Heart left ventricle (tissue), 13 donors: ENCODE results near the gene NFS1.
"Not testable (repeated sequence)": the region's sequence is repeated elsewhere in the genome, so short reads cannot be mapped to it uniquely, and the experiment has no call there.

Experiments used
- POLR2A ChIP-seq, 2 donors: fragments of 450-650 bp; IDR thresholded peaks; one replicate each; pipeline ENCODE4 v1.6.1; 2017; ENCODE audit warnings: antibody characterized with exemption in 2 of 2, mild to moderate bottlenecking in 2 of 2, moderate library complexity in 2 of 2
- TF ChIP-seq, protein P1 (sequence below), 12 donors: fragments of 200-600 bp; sonication (generic) in 4 of 12; IDR thresholded peaks; one replicate each; pipeline versions ENCODE4 v1.5.0 to v1.8.0; 2018 to 2022; ENCODE audit warnings: antibody characterized with exemption in 12 of 12, mild to moderate bottlenecking in 5 of 12
- donor health status: ischemic (EF 13 %, LVEDD 7.1; RV severe dilation, severe dysfunction).
- donor health status: DM: no; HTN: yes; CAD: no.
- donor health status: DM: no; HTN: no; CAD: no.
- donor health status: ischemic (EF 25% LVEDD 6.9; RV normal size, moderate dysfunction).
- donor health status: ischemic (EF 25% LVEDD 5.7; RV mildly dilated, moderate dysfunction).
- donor health status: ischemic (EF 35%, LVEDD 5.7; RV mildly dilated, moderate dysfunction).
- donor health status: nonischemic (EF 11% LVEDD 7.7; RV severe dilation, severe dysfunction).
- donor health status: DM: yes; HTN: yes; CAD: no.
- donor health status: PGD.
- donor health status: ischemic (EF 29% LVEDD 5.4; RV normal size, mild dysfunction).
- donor health status: nonischemic (EF 23%, LVEDD 6.1; RV moderate dilation, normal function).

DNA sequence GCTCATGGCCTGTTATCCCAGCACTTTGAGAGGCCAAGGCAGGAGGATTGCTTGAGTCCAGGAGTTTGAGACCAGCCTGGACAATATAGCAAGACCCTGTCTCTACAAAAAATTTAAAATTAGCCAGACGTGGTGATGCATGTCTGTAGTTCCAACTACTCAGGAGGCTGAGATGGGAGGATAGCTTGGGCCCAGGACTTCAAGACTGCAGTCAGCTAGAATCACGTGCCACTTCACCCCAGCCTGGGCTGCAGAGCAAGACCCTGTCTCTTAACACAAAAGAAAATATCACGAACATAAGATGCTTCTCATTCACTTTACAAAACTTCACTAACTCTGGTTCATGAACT lies 45.3 kb upstream of the NFS1 start:
- TF ChIP-seq, protein P1, sequence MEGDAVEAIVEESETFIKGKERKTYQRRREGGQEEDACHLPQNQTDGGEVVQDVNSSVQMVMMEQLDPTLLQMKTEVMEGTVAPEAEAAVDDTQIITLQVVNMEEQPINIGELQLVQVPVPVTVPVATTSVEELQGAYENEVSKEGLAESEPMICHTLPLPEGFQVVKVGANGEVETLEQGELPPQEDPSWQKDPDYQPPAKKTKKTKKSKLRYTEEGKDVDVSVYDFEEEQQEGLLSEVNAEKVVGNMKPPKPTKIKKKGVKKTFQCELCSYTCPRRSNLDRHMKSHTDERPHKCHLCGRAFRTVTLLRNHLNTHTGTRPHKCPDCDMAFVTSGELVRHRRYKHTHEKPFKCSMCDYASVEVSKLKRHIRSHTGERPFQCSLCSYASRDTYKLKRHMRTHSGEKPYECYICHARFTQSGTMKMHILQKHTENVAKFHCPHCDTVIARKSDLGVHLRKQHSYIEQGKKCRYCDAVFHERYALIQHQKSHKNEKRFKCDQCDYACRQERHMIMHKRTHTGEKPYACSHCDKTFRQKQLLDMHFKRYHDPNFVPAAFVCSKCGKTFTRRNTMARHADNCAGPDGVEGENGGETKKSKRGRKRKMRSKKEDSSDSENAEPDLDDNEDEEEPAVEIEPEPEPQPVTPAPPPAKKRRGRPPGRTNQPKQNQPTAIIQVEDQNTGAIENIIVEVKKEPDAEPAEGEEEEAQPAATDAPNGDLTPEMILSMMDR (IDR thresholded peaks at IDR 0.05) = not testable (repeated sequence)
- TF ChIP-seq POLR2A (IDR thresholded peaks at IDR 0.05) = not testable (repeated sequence)
